ENCODE measurements around the gene TPCN1. TPM values are rescaled to one million over a fixed set of nuclear protein-coding genes. Genes with fewer than 3 reads are reported as not detected.
A peak's percentile ranks its signal among the peaks of the same experiment; 100 is the strongest.

Gene TPCN1
- total RNA-seq, 8 experiments from 2014 or later, result 2.7 to 39.8 (median 11.2) TPM

DNA sequence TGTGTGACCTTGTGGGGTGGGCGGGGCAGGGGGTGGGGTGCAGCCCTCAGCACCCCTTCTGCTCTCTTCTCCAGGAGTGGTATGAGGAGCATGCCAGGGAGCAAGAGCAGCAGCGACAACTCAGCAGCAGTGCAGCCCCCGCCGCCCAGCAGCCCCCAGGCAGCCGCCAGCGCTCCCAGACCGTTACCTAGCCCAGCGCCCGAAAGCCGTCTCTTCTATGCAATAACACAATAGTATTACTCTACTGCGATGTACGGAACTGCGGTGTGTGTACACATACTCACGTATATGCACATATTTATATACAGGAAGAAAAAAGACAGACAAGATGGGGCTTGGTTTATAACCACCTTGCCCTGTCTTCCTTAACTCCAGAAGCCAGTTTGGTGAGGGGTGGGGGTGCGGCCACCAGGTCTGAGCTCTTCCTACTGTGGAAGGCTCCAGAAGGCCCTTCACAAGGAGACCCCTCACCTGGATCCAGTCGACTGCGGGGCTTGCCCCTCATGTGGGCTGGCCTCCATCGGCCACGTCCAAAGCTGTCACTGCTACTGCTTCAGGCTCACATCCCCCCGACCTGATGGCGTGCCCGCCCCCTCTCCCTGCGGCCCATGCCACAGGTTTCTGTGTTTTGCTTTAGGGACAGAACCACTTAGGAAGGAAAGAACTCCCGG is 74.8 kb downstream of the TPCN1 start:
- in situ Hi-C loops (cut with MboI; ENCODE audit: low pct_unique_long_range_greater_than_20kb in 2 of 9, low sequenced_read_pairs in 9 of 9, unreplicated experiment in 9 of 9), result no loop called here
- no peak overlapping the region for H3K4me3 ChIP-seq
- H3K27ac ChIP-seq, result no peak overlapping the region
- H3K4me1 ChIP-seq (replicated peaks in 1 of 2), result peaks cover 5 to 11% of the 10 kb centered on the region in 2 donors
- ATAC-seq (replicated peaks in 6 of 8), result peak in 1 of 8 experiments; percentile 54
- WGBS, 10 experiments, result 60 to 100% (median 85%) methylated on average over 1 to 4 of the region's 24 CpGs; no CpG with 5 or more reads in 7 of the 10 experiments

DNA sequence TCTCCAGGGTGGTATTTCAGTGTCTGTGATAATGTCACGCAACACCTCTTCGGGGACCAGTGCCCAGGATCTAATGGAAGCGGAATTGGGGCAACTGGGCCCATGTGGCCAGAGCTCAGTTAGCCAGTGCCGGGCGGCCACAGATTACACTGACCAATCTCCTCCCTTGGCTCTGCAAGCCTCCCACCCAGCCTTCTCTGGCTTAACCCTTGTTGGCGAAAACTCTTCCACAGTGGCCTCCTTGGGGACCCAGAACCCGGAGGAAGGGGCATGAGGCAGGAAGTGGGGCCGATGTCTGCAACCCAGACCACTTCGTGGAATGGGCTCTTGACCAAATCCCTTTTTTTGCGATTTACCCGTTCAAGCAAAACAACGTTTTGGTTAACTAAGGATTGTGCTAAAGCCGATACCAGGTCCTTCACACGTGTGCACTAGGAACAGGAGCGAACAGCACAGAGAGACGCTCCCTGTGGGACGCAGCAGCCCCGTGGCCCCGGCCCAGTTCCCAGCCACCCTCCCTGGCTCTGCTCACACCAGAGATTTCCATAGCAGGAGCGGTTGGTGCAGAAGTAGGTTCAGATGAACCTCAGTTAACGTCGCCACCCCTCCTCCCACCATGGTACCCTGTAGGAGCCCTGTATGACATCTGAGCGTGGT is 75.4 kb downstream of the TPCN1 start:
- Histone ChIP-seq H3K4me3 (no peak overlapping the region), H3K4me1 (replicated peaks in 1 of 2) (peaks cover 5 to 11% of the 10 kb centered on the region in 2 donors), H3K27ac (no peak overlapping the region)
- WGBS, 10 experiments, result 60 to 100% (median 91%) methylated on average over 1 to 12 of the region's 23 CpGs; no CpG with 5 or more reads in 3 of the 10 experiments
- in situ Hi-C loops (cut with MboI; ENCODE audit: low pct_unique_long_range_greater_than_20kb in 2 of 9, low sequenced_read_pairs in 9 of 9, unreplicated experiment in 9 of 9), result no loop called here
- ATAC-seq (replicated peaks in 6 of 8), result no peak

DNA sequence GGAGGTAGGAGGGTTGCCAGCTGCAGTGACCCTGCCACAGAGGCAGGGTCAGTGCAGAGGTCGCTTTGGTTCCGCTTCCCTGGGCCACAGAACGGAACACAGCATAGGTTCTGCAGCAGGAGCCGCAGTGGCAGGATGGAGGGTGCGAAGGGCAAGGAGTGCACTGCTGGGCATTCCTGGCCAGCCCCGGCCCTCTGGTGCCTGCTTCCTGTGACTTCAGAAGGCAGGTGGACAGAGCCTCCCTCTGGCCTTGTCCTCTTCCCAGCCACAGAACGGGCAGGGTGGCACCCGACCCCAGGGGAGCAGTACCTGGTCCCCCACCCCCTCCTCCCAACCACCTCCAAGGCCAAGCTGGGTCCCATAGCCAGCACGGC is 75.9 kb downstream of the TPCN1 start:
- no peak for ATAC-seq (replicated peaks in 6 of 8)
- no peak overlapping the region for H3K27ac ChIP-seq
- in situ Hi-C loops (cut with MboI; ENCODE audit: low pct_unique_long_range_greater_than_20kb in 2 of 9, low sequenced_read_pairs in 9 of 9, unreplicated experiment in 9 of 9), result no loop called here
- peaks cover 3 to 11% of the 10 kb centered on the region in 2 donors for H3K4me1 ChIP-seq (replicated peaks in 1 of 2)
- 100% methylated on average over 2 of the region's 9 CpGs; no CpG with 5 or more reads in 9 of the 10 experiments for WGBS, 10 experiments
- no peak overlapping the region for H3K4me3 ChIP-seq

DNA sequence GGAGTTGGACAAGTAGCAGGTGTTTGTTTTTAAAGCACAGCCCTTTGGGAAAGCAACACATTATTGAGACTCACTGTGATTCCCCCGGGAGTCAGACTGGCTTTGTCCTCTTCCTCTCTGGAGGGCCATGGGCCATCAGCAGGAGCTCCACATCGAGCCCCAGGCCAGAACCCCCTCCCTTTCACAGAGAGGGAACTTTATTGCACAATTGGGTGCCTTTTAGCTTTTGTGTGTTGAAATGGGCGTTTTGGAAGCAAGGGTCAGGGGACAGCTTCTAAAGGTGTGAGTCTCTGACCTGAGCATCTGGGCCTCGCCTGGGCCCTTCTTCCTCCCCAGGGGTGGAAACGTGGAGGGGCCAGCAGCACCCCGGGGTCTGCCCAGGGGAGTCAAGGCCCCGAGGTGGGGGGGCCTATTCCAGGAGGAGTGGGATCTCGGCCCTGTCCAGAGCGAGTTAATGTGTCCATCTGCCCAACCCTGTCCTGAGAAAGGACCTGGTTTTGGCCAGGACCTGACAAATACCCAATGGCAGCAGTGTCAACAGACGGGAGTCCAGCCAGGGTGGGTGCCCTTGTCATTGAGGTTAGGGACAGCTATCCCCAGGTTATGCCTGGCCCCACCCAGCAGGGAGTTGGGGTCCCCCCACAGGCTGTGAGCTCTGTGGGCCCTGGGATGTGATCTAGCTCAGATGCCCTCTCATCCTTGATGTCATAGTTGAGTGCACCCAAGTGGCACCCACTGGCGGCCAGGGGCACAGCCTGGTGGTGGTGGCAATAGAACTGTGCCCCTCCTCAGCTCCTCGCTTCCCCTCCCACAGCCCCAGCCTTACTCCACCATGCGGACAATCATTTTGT is 76.6 kb downstream of the TPCN1 start:
- in situ Hi-C loops (cut with MboI; ENCODE audit: low pct_unique_long_range_greater_than_20kb in 2 of 9, low sequenced_read_pairs in 9 of 9, unreplicated experiment in 9 of 9), result no loop called here
- 70 to 100% (median 93%) methylated on average over 1 to 7 of the region's 13 CpGs; no CpG with 5 or more reads in 7 of the 10 experiments for WGBS, 10 experiments
- no peak overlapping the region for H3K27ac ChIP-seq
- H3K4me1 ChIP-seq (replicated peaks in 1 of 2), result peaks cover 2 to 11% of the 10 kb centered on the region in 2 donors
- no peak for ATAC-seq (replicated peaks in 6 of 8)
- H3K4me3 ChIP-seq, result no peak overlapping the region

DNA sequence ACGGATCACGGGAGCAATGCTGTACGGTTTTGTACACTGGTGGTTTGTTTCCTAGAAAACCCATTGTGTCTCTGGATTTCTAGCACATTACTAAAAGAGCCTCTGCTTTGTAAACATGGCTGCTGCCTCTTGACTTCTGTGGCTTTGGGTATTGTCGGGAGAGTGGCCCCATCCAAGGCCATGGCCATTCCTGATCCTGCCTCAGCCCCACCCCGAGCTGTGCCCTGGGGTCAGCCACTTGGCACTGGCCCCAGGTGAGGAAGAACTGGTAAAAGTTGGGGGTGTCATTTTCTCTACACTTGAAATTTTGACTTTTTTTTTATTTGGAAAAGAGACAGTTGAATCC is 77.2 kb downstream of the TPCN1 start:
- in situ Hi-C loops (cut with MboI; ENCODE audit: low pct_unique_long_range_greater_than_20kb in 2 of 9, low sequenced_read_pairs in 9 of 9, unreplicated experiment in 9 of 9), result no loop called here
- Histone ChIP-seq H3K27ac (no peak overlapping the region), H3K4me1 (replicated peaks in 1 of 2) (peaks cover 2 to 14% of the 10 kb centered on the region in 2 donors), H3K4me3 (no peak overlapping the region)
- ATAC-seq (replicated peaks in 6 of 8), result no peak
- whole genome bisulfite sequencing, 10 experiments, result 64 to 100% (median 72%) methylated on average over 1 to 3 of the region's 5 CpGs; no CpG with 5 or more reads in 4 of the 10 experiments

DNA sequence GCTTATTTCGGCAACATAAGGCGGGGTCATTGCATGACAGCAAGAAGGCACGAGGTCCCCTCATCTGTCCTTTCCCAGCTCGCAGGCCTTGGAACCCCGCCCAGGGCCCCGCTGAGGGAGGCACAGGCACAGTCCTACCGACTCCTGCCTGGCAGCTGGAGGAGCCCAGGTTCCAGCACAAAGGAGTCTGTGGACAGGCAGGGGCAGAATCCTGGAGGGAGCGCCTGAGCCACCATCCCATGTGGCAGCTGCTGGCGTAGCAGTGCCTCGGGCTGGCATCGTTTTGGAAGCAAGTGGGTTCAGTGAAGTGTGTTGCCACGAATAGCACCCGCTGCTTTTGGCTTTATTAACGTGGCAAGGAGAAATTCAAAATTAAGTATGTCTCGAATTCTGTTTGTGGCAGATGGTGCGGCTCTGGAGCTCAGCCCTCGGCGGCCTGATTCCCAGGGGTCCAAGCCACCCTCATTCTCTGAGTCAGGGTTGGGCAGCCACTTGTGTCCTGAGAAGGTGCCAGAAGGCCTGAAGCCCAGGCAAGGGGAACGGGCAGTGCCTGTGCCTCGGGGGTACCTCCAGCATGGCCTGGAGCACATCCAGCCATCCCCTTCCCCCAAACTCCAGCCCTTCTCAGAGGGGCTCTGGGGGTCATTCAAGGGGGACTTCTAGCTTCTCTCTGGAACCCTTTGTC is 77.7 kb downstream of the TPCN1 start:
- WGBS, 10 experiments, result 53 to 100% (median 84%) methylated on average over 1 to 7 of the region's 20 CpGs; no CpG with 5 or more reads in 4 of the 10 experiments
- in situ Hi-C loops (cut with MboI; ENCODE audit: low pct_unique_long_range_greater_than_20kb in 2 of 9, low sequenced_read_pairs in 9 of 9, unreplicated experiment in 9 of 9), result no loop called here
- H3K4me1 ChIP-seq (replicated peaks in 1 of 2), result peaks cover 2 to 14% of the 10 kb centered on the region in 2 donors
- H3K4me3 ChIP-seq, result no peak overlapping the region
- ATAC-seq (replicated peaks in 6 of 8), result peak in 7 of 8 experiments; percentile 3 to 32 (median 27)
- H3K27ac ChIP-seq, result no peak overlapping the region

DNA sequence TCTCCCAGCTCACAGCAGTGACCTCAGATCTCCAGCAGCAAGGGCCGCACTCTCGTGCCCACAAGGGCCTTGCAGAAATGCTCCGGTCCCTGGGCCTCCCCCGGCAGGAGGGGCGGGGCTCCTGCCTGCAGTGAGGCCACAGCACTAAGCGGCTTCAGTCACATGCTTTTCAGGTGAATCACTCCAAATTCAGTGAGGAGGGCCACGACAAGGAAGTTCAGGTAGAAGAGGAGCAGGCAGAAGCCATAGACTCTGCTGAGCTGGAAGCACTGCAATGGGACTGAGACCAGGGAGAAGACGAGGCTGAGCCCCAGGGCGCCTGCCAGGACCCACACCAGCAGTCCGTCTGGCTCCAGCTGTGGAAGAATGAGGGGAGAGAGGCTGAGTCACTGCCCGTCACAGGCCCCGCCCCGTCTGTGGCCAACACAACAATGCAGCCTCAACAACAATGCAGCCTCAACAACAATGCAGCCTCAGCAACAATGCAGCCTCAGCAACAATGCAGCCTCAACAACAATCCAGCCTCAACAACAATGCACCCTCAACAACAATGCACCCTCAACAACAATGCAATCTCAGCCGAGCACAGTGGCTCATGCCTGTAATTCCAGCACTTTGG is 78.5 kb downstream of the TPCN1 start:
- peaks cover 2 to 14% of the 10 kb centered on the region in 2 donors for H3K4me1 ChIP-seq (replicated peaks in 1 of 2)
- H3K27ac ChIP-seq, result no peak overlapping the region
- peak; percentile 54 to 84 (median 76) for ATAC-seq (replicated peaks in 6 of 8)
- in situ Hi-C loops (cut with MboI; ENCODE audit: low pct_unique_long_range_greater_than_20kb in 2 of 9, low sequenced_read_pairs in 9 of 9, unreplicated experiment in 9 of 9), result no loop called here
- 20 to 80% (median 72%) methylated on average over 1 to 6 of the region's 14 CpGs; no CpG with 5 or more reads in 3 of the 10 experiments for WGBS, 10 experiments
- no peak overlapping the region for H3K4me3 ChIP-seq

DNA sequence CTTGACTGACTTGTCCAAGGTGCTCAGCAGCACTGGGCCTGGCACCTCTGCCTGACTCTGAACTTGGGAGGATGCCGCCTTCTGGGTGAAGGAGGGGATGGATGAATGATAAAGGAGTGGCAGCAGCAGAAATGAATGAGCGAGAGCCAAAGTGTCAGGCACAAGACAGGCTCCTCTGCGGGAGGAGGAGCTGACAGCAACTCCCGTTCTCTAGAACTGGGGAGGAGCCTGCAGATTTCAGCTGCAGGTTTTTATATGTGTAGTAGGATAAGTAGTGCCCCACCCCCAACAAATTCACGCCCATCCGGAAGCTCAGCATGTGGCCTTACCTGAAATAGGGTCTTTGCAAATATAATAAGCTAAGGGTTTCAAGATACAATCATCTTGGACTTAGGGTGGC is 80.5 kb downstream of the TPCN1 start:
- Histone ChIP-seq H3K4me3 (no peak overlapping the region), H3K4me1 (replicated peaks in 1 of 2) (peaks cover 2 to 14% of the 10 kb centered on the region in 2 donors), H3K27ac (no peak overlapping the region)
- no peak for ATAC-seq (replicated peaks in 6 of 8)
- WGBS, 10 experiments, result 90 to 100% (median 95%) methylated on average over 1 to 6 of the region's 6 CpGs; no CpG with 5 or more reads in 6 of the 10 experiments
- in situ Hi-C loops (cut with MboI; ENCODE audit: low pct_unique_long_range_greater_than_20kb in 2 of 9, low sequenced_read_pairs in 9 of 9, unreplicated experiment in 9 of 9), result no loop called here

DNA sequence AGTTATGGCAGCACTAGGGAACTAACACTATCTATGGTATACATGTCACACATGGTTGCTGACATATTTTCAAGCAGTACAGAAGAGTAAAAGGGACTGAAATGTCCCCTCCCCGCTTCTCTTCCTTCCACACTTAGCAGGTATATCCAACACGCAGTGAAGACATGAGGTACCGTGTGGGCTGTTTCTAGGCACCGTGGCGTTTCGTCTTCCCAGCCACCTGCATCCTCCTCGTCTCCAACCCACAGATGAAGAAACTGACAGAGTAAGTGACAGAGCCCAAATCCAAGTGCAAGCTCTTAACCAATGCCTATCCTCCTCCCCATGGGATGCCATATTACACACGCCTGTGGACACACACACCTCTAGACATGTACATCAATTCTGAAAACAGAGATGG is 81.2 kb downstream of the TPCN1 start:
- H3K4me1 ChIP-seq (replicated peaks in 1 of 2), result peaks cover 2 to 14% of the 10 kb centered on the region in 2 donors
- no peak overlapping the region for H3K4me3 ChIP-seq
- no peak overlapping the region for H3K27ac ChIP-seq
- no peak for ATAC-seq (replicated peaks in 6 of 8)
- WGBS, 10 experiments, result 69 to 100% (median 97%) methylated on average over 1 to 7 of the region's 8 CpGs; no CpG with 5 or more reads in 2 of the 10 experiments
- in situ Hi-C loops (cut with MboI; ENCODE audit: low pct_unique_long_range_greater_than_20kb in 2 of 9, low sequenced_read_pairs in 9 of 9, unreplicated experiment in 9 of 9), result no loop called here

DNA sequence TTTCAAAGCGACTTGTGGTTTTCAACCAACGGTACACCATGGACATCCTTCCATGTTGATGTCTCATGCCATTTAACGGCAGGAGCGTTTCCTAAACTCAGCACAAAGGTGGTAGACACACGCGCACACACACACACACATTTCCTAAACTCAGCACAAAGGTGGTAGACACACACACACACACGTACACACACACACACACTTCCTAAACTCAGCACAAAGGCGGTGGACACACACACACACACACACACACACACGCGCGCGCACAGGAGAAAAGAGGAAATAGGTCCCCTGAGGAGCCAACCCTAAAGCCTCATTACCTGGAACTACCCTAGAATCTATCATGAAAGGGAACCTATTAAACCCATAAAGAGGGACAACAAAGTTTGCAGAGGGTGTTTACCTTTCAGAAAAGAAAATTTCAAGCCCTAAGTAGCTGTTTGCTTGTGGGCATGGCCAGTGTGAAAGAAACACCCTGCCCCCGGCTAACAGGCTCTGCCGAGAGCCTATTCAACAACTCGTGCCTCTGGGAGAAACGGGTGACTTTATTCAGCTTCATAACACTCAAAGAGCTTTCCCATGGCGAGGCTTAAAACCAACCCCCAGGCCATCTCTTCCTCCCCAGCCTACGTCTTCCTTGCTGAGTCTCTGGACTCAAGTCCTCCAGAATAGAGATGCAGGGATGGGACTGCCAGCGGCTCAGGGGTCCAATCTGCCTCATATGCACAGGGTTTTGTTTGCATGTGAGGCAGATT is 81.8 kb downstream of the TPCN1 start:
- in situ Hi-C loops (cut with MboI; ENCODE audit: low pct_unique_long_range_greater_than_20kb in 2 of 9, low sequenced_read_pairs in 9 of 9, unreplicated experiment in 9 of 9), result no loop called here
- ATAC-seq (replicated peaks in 6 of 8), result no peak
- WGBS, 10 experiments, result 0 to 100% (median 70%) methylated on average over 1 to 11 of the region's 19 CpGs; no CpG with 5 or more reads in 1 of the 10 experiments
- H3K4me1 ChIP-seq (replicated peaks in 1 of 2), result peaks cover 2 to 14% of the 10 kb centered on the region in 2 donors
- H3K4me3 ChIP-seq, result no peak overlapping the region
- no peak overlapping the region for H3K27ac ChIP-seq

DNA sequence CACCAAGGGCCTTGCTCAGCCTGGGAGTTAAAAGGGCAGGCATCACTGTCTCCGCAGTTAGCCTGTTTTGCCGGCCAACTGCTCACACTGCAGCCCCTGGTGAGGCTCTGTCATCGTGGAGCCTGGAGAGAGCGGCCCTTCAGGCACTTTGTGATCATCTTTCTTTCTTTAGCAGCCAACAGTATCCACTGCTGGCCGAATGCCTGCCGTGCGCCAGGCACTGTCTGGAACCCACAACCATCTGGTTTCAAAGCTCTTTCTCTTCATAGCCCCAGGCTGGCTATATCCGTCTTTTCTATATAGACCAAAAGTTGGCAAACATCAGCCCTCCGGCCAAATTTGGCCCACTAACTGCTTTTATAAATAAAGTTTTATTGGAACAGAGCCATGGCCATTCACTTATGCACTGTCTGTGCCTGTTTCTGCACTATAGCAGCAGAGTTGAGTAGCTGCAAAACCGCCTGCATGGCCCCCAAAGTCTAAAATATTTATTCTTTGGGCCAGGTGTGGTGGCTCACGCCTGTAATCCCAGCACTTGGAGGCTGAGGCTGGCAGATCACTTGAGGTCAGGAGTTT is 84.1 kb downstream of the TPCN1 start:
- no peak overlapping the region for H3K4me3 ChIP-seq
- no peak overlapping the region for H3K27ac ChIP-seq
- H3K4me1 ChIP-seq (replicated peaks in 1 of 2), result peaks cover 0 to 2% of the 10 kb centered on the region in 2 donors
- in situ Hi-C loops (cut with MboI; ENCODE audit: low pct_unique_long_range_greater_than_20kb in 2 of 9, low sequenced_read_pairs in 9 of 9, unreplicated experiment in 9 of 9), result no loop called here
- WGBS, 10 experiments, result 80 to 100% (median 89%) methylated on average over 1 to 10 of the region's 11 CpGs; no CpG with 5 or more reads in 1 of the 10 experiments
- no peak for ATAC-seq (replicated peaks in 6 of 8)
